ENCODE data around the gene FTSJ1. TPM values are rescaled to one million over a fixed set of nuclear protein-coding genes. Genes with fewer than 3 reads are reported as not detected.
"Not testable (repeated sequence)": the region's sequence is repeated elsewhere in the genome, so short reads cannot be mapped to it uniquely, and the experiment has no call there.

The FTSJ1 gene
- total RNA-seq, 1 experiment from 2014 or later: 175 TPM

GRCh38 chrX:48516285-48516684 is 40.3 kb downstream of the FTSJ1 start:
- Histone ChIP-seq H3K9me3 (ENCODE audit: low read length) (no peaks in the 10 kb centered on the region), H2AFZ (ENCODE audit: low read length) (no peak overlapping the region), H3K9me2 (replicated peaks; ENCODE audit: low read length) (no peaks in the 10 kb centered on the region), H3K27ac (ENCODE audit: low read length) (no peak overlapping the region), H4K20me1 (ENCODE audit: low read length) (no peaks in the 10 kb centered on the region), H3K79me2 (ENCODE audit: low read length) (no peaks in the 10 kb centered on the region), H3K4me1 (ENCODE audit: insufficient read depth, low read length) (no peaks in the 10 kb centered on the region), H3K9ac (ENCODE audit: low read length) (no peak overlapping the region), H3K4me2 (ENCODE audit: low read length) (no peak overlapping the region), H3K4me3 (ENCODE audit: low read length) (no peak overlapping the region), H3F3A (ENCODE audit: low read length, unreplicated experiment) (no peaks in the 10 kb centered on the region), H3K36me3 (ENCODE audit: low read depth, low read length) (no peaks in the 10 kb centered on the region), H3K27me3 (ENCODE audit: low read length) (no peaks in the 10 kb centered on the region)
- POLR2A ChIA-PET (ENCODE audit: unreplicated experiment): no interaction called here
- intact Hi-C loops (cut with micrococcal nuclease): no loop called here
- no peak for TF ChIP-seq EZH2 (IDR thresholded peaks at IDR 0.05; ENCODE audit: low read length, unreplicated experiment)
- TF ChIP-seq EZH2phosphoT487 (IDR thresholded peaks at IDR 0.05; ENCODE audit: borderline replicate concordance, low read length): no peak
- TF ChIP-seq CTCF (conservative IDR thresholded peaks at IDR 0.05; ENCODE audit: low read depth, low read length): no peak
- no TSS peak for BruUV-seq (replicated peaks)
- DNase-seq (no peak), ATAC-seq (no peak)
- CTCF ChIA-PET: no interaction called here

- Histone ChIP-seq H3K4me3 (ENCODE audit: low read length) (no peak overlapping the region), H3K9me2 (replicated peaks; ENCODE audit: low read length) (no peaks in the 10 kb centered on the region), H3K79me2 (ENCODE audit: low read length) (peaks cover 3% of the 10 kb centered on the region), H3K9me3 (ENCODE audit: low read length) (no peaks in the 10 kb centered on the region), H2AFZ (ENCODE audit: low read length) (no peak overlapping the region), H3K4me1 (ENCODE audit: insufficient read depth, low read length) (no peaks in the 10 kb centered on the region), H4K20me1 (ENCODE audit: low read length) (no peaks in the 10 kb centered on the region), H3F3A (ENCODE audit: low read length, unreplicated experiment) (no peaks in the 10 kb centered on the region), H3K9ac (ENCODE audit: low read length) (no peak overlapping the region), H3K27ac (ENCODE audit: low read length) (no peak overlapping the region), H3K27me3 (ENCODE audit: low read length) (no peaks in the 10 kb centered on the region), H3K36me3 (ENCODE audit: low read depth, low read length) (no peaks in the 10 kb centered on the region), H3K4me2 (ENCODE audit: low read length) (no peak overlapping the region)
- no peak for TF ChIP-seq EZH2phosphoT487 (IDR thresholded peaks at IDR 0.05; ENCODE audit: borderline replicate concordance, low read length)
- no peak for TF ChIP-seq CTCF (conservative IDR thresholded peaks at IDR 0.05; ENCODE audit: low read depth, low read length)
- no peak for TF ChIP-seq EZH2 (IDR thresholded peaks at IDR 0.05; ENCODE audit: low read length, unreplicated experiment)
- POLR2A ChIA-PET (ENCODE audit: unreplicated experiment): interaction anchor here (0.5 kb wide), 1 partner anchor 231 kb away, joined by 7 read pairs; no protein-coding TSS in a partner anchor
- ATAC-seq (no peak), DNase-seq (no peak)
- BruUV-seq (replicated peaks): no TSS peak
- intact Hi-C loops (cut with micrococcal nuclease): no loop called here
- CTCF ChIA-PET: no interaction called here
These were observed 41.0 kb downstream of the FTSJ1 start for GRCh38 chrX:48516987-48517386.

- intact Hi-C loops (cut with micrococcal nuclease); POLR2A ChIA-PET (ENCODE audit: unreplicated experiment); H4K20me1 ChIP-seq (ENCODE audit: low read length); BruUV-seq (replicated peaks); H3K4me2 ChIP-seq (ENCODE audit: low read length); H3K9me3 ChIP-seq (ENCODE audit: low read length); H2AFZ ChIP-seq (ENCODE audit: low read length); H3K27ac ChIP-seq (ENCODE audit: low read length); DNase-seq; H3K4me3 ChIP-seq (ENCODE audit: low read length); ATAC-seq; H3F3A ChIP-seq (ENCODE audit: low read length, unreplicated experiment); H3K9ac ChIP-seq (ENCODE audit: low read length); CTCF ChIA-PET; H3K36me3 ChIP-seq (ENCODE audit: low read depth, low read length); H3K27me3 ChIP-seq (ENCODE audit: low read length); H3K9me2 ChIP-seq (replicated peaks; ENCODE audit: low read length); H3K4me1 ChIP-seq (ENCODE audit: insufficient read depth, low read length): not testable (repeated sequence)
- peaks cover 23% of the 10 kb centered on the region for H3K79me2 ChIP-seq (ENCODE audit: low read length)
These were observed 43.5 kb downstream of the FTSJ1 start for GRCh38 chrX:48519481-48519880.

Data from PC-3 (cell line).